RWPE2 (cell line): ENCODE measurements around the gene SALL4.

Source experiments
- ATAC-seq: fragments of 200-7000 bp; cut with Tn5 transposase; 3 replicates; pipeline ENCODE4 v1.9.1; 2021; ENCODE audit warnings: low read depth
- DNase-seq: peaks from one replicate; pipeline ENCODE4 v3.0.0-alpha.2; 2020; ENCODE audit warnings: low spot score
- H3K27ac ChIP-seq: fragments of 450-650 bp; 2 replicates; pipeline ENCODE4 v1.5.1; 2017; ENCODE audit warnings: mild to moderate bottlenecking; ENCODE audit not compliant: poor library complexity, severe bottlenecking
- H3K27me3 ChIP-seq: fragments of 250-450 bp; sonication (Bioruptor Pico); 2 replicates; pipeline ENCODE4 v1.5.1; 2021; ENCODE audit warnings: mild to moderate bottlenecking, moderate library complexity; ENCODE audit not compliant: insufficient read depth, poor library complexity, severe bottlenecking
- H3K36me3 ChIP-seq: fragments of 250-450 bp; sonication (Bioruptor Pico); 2 replicates; pipeline ENCODE4 v1.5.1; 2020; ENCODE audit warnings: low read depth, mild to moderate bottlenecking, moderate library complexity
- H3K4me1 ChIP-seq: fragments of 250-450 bp; sonication (Bioruptor Pico); 2 replicates; pipeline ENCODE4 v1.5.1; 2021; ENCODE audit warnings: mild to moderate bottlenecking, moderate library complexity; ENCODE audit not compliant: insufficient read depth, poor library complexity, severe bottlenecking
- H3K4me3 ChIP-seq: fragments of 250-450 bp; sonication (Bioruptor Pico); 2 replicates; pipeline ENCODE4 v1.5.1; 2021; ENCODE audit warnings: mild to moderate bottlenecking, moderate library complexity; ENCODE audit not compliant: severe bottlenecking
- H3K9me3 ChIP-seq: fragments of 250-450 bp; sonication (Bioruptor Pico); 2 replicates; pipeline ENCODE4 v1.5.1; 2021; ENCODE audit warnings: mild to moderate bottlenecking, moderate library complexity; ENCODE audit not compliant: severe bottlenecking
- TF ChIP-seq, protein P1 (sequence below): fragments of 450-650 bp; IDR thresholded peaks from one replicate; pipeline ENCODE4 v1.5.1; 2017; ENCODE audit warnings: mild to moderate bottlenecking, moderate library complexity; ENCODE audit not compliant: poor library complexity, severe bottlenecking

Gene SALL4

DNA sequence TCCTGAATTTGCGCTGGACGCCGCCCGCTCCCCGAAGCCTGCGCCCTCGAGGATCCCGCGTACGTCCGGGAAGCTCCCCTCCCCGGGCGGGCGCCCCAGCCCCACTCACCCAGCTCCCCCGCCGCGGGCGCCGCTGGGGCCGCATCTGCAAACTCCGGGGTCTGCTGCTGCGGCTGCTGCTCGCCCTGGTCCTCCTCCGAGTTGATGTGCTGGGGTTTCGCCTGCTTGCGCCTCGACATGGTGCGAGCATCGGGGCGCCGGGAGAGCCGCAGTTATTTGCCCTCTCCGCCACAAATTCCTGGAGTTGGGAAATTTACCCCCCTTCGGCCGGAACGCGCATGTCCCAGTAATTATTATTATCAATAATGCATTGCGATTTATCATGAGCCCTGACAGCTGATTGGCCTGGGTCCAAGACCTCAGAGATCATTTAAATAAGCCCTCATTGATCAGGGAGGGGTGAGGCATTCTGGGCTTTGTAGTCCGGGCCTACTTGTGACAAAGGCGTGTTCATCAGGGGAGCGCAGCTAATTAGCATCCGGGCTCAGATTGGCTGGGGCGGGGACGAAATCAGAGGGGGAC is at the start of gene SALL4:
TSS of gene SALL4 (minus strand) at position 352 of the 582 bp plus-strand sequence. CDS start at position 239, 113 bp downstream.
- H3K9me3 ChIP-seq, result no peaks in the 10 kb centered on the region
- peaks cover 6% of the 10 kb centered on the region for H3K4me1 ChIP-seq
- H3K27ac ChIP-seq, result no peak within 1 kb of the TSS
- H3K27me3 ChIP-seq, result no peaks in the 10 kb centered on the region
- no peak for DNase-seq
- TF ChIP-seq, protein P1, sequence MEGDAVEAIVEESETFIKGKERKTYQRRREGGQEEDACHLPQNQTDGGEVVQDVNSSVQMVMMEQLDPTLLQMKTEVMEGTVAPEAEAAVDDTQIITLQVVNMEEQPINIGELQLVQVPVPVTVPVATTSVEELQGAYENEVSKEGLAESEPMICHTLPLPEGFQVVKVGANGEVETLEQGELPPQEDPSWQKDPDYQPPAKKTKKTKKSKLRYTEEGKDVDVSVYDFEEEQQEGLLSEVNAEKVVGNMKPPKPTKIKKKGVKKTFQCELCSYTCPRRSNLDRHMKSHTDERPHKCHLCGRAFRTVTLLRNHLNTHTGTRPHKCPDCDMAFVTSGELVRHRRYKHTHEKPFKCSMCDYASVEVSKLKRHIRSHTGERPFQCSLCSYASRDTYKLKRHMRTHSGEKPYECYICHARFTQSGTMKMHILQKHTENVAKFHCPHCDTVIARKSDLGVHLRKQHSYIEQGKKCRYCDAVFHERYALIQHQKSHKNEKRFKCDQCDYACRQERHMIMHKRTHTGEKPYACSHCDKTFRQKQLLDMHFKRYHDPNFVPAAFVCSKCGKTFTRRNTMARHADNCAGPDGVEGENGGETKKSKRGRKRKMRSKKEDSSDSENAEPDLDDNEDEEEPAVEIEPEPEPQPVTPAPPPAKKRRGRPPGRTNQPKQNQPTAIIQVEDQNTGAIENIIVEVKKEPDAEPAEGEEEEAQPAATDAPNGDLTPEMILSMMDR, result no peak
- ATAC-seq, result no peak
- no peaks in the 10 kb centered on the region for H3K36me3 ChIP-seq
- peak within 1 kb of the TSS; percentile 44 for H3K4me3 ChIP-seq

DNA sequence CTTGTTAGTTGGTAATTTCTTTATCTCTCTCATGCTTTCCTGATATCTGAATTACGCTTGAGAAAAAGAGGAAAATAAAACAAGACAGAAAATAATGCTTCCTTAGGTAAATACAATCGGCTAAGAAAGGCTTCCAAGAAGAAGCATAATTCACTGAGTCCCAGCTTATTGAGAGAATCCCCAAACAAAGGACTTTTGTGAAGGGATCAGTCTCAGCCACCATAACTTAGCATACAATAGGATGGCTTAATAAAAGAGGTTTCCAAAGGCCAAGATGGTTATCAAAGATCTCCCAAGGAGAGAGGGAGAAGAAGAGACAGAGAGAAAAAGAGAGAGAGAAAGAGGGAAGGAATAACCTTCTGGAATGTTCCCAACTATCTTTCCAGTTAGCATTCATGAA is 46.0 kb upstream of the SALL4 start:
- H3K36me3 ChIP-seq, result no peaks in the 10 kb centered on the region
- H3K27me3 ChIP-seq, result no peaks in the 10 kb centered on the region
- H3K4me1 ChIP-seq, result no peaks in the 10 kb centered on the region
- DNase-seq (no peak), ATAC-seq (no peak)
- no peak overlapping the region for H3K27ac ChIP-seq
- H3K9me3 ChIP-seq, result no peaks in the 10 kb centered on the region
- no peak overlapping the region for H3K4me3 ChIP-seq
- TF ChIP-seq, protein P1, result no peak

DNA sequence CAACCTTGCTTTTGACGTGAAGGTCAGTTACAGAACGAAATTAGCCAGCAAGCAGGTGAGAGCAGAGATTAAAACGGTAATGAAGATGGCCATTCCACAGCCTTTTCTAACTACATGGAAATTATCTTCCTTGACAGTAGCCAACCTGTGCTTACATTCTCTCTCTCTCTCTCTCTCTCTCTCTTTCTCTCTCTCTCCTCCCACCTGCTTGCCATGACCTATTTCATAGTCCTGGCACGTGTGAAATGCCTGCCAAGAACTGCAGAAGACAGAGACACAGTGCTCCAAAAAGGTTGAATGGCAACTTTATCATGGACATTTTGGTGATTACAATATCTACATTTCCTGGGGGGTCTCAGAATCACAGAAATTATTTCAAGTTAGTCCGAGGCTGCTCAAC is 38.5 kb upstream of the SALL4 start:
- Histone ChIP-seq H3K9me3 (no peaks in the 10 kb centered on the region), H3K27me3 (no peaks in the 10 kb centered on the region), H3K4me3 (no peak overlapping the region), H3K4me1 (no peaks in the 10 kb centered on the region), H3K27ac (no peak overlapping the region), H3K36me3 (no peaks in the 10 kb centered on the region)
- DNase-seq (no peak), ATAC-seq (no peak)
- TF ChIP-seq, protein P1, result no peak

DNA sequence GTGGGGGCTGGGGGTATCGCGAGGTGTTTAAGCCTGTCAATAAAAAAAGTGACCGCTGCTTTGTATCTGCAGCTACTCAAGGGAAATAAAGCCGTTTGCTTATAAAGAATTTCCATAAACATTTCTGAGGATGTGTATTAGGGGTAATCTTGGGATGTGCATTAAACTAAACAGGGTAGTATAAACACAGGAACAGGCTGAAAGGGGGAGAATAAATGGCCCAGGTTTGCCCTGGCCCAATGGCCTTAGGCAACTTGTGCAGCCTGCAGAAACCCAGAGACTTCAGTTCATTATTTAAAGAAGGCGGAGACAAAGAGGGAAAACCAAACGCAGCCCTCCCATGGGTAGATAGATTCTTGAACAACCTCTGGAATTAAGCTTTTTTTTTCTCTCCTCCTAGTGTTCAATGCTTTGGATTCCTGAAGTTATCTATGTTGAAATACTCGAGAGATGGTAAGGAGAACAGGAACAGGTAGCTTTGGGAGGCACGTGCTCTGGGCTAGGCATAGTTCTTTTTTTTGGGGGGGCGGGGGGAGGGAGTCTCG is 35.6 kb upstream of the SALL4 start:
- H3K27ac ChIP-seq, result no peak overlapping the region
- ATAC-seq (no peak), DNase-seq (no peak)
- no peaks in the 10 kb centered on the region for H3K36me3 ChIP-seq
- H3K4me1 ChIP-seq, result no peaks in the 10 kb centered on the region
- H3K27me3 ChIP-seq, result no peaks in the 10 kb centered on the region
- TF ChIP-seq, protein P1, result no peak
- no peak overlapping the region for H3K4me3 ChIP-seq
- no peaks in the 10 kb centered on the region for H3K9me3 ChIP-seq

DNA sequence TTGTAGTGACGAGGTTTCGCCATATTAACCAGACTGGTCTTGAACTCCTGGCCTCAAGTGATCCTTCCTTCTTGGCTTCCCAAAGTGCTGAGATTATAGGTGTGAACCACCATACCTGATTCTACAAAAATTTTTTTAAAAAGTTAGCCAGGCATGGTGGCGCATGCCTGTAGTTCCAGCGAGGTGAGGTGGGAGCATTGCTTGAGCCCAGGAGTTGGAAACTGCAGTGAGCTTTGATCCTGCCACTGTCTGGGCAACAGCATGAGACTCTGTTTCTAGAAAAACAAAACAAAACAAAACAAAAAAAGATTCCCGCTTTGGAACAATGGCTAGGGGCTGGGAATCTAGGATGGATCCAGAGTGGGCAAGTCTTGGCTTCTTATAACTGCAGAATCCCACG is 35.1 kb upstream of the SALL4 start:
- ATAC-seq, result no peak
- Histone ChIP-seq H3K36me3 (no peaks in the 10 kb centered on the region), H3K4me3 (no peak overlapping the region), H3K27ac (no peak overlapping the region), H3K9me3 (no peaks in the 10 kb centered on the region), H3K4me1 (no peaks in the 10 kb centered on the region), H3K27me3 (no peaks in the 10 kb centered on the region)
- no peak for DNase-seq
- TF ChIP-seq, protein P1, result no peak
